HL-60 (cell line): ENCODE data around the gene PRSS8.
A peak's percentile ranks its signal among the peaks of the same experiment; 100 is the strongest.
"Not testable (repeated sequence)": the region's sequence is repeated elsewhere in the genome, so short reads cannot be mapped to it uniquely, and the experiment has no call there.

ENCODE experiments used
- DNase-seq, 2 experiments: peaks; one replicate each; pipeline ENCODE4 v3.0.0-alpha.2; 2010 to 2020; ENCODE audit warnings: low read depth in 1 of 2, low spot score in 1 of 2
- H3K27ac ChIP-seq: fragments of 250-450 bp; sonication (Bioruptor Pico); replicated peaks from 2 replicates; pipeline ENCODE4 v1.5.1; 2020; ENCODE audit warnings: mild to moderate bottlenecking, moderate library complexity
- H3K27me3 ChIP-seq: fragments of 250-450 bp; sonication (Bioruptor Pico); 2 replicates; pipeline ENCODE4 v1.5.1; 2021; ENCODE audit warnings: mild to moderate bottlenecking, moderate library complexity; ENCODE audit not compliant: insufficient read depth, poor library complexity, severe bottlenecking
- H3K4me3 ChIP-seq: replicated peaks from 2 replicates; pipeline ENCODE4 v1.5.1; 2011; ENCODE audit warnings: mild to moderate bottlenecking, control low read depth, low read length; ENCODE audit not compliant: insufficient read depth
- GABPA ChIP-seq: IDR thresholded peaks from 2 replicates; pipeline ENCODE4 v1.6.1; 2012; ENCODE audit warnings: low read depth
- POLR2AphosphoS5 ChIP-seq: IDR thresholded peaks from 2 replicates; pipeline ENCODE4 v1.6.1; 2012; ENCODE audit warnings: low read depth
- SPI1 ChIP-seq: IDR thresholded peaks from 2 replicates; pipeline ENCODE4 v1.6.1; 2012; ENCODE audit warnings: low read depth, mild to moderate bottlenecking, borderline replicate concordance
- TF ChIP-seq, protein P1 (sequence below): IDR thresholded peaks from 2 replicates; pipeline ENCODE4 v1.6.1; 2012; ENCODE audit warnings: low read depth; ENCODE audit not compliant: insufficient replicate concordance
- TF ChIP-seq, protein P2 (sequence below): IDR thresholded peaks from one replicate; pipeline ENCODE4 v1.5.1; 2011; ENCODE audit warnings: low read length, control low read depth, inconsistent platforms; ENCODE audit not compliant: insufficient read depth

Gene PRSS8

GRCh38 chr16:31145398-31145990, 10.0 kb upstream of the PRSS8 start:
- DNase-seq, result peak in 1 of 2 experiments; percentile 30
- Histone ChIP-seq H3K27me3 (no peaks in the 10 kb centered on the region), H3K27ac (no peak overlapping the region), H3K4me3 (peak overlapping the region; percentile 12; the same call in 1 of the 2 replicates)
- TF ChIP-seq GABPA (no peak), POLR2AphosphoS5 (no peak), SPI1 (no peak)
- TF ChIP-seq, protein P1, sequence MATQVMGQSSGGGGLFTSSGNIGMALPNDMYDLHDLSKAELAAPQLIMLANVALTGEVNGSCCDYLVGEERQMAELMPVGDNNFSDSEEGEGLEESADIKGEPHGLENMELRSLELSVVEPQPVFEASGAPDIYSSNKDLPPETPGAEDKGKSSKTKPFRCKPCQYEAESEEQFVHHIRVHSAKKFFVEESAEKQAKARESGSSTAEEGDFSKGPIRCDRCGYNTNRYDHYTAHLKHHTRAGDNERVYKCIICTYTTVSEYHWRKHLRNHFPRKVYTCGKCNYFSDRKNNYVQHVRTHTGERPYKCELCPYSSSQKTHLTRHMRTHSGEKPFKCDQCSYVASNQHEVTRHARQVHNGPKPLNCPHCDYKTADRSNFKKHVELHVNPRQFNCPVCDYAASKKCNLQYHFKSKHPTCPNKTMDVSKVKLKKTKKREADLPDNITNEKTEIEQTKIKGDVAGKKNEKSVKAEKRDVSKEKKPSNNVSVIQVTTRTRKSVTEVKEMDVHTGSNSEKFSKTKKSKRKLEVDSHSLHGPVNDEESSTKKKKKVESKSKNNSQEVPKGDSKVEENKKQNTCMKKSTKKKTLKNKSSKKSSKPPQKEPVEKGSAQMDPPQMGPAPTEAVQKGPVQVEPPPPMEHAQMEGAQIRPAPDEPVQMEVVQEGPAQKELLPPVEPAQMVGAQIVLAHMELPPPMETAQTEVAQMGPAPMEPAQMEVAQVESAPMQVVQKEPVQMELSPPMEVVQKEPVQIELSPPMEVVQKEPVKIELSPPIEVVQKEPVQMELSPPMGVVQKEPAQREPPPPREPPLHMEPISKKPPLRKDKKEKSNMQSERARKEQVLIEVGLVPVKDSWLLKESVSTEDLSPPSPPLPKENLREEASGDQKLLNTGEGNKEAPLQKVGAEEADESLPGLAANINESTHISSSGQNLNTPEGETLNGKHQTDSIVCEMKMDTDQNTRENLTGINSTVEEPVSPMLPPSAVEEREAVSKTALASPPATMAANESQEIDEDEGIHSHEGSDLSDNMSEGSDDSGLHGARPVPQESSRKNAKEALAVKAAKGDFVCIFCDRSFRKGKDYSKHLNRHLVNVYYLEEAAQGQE, result no peak
- TF ChIP-seq, protein P2, sequence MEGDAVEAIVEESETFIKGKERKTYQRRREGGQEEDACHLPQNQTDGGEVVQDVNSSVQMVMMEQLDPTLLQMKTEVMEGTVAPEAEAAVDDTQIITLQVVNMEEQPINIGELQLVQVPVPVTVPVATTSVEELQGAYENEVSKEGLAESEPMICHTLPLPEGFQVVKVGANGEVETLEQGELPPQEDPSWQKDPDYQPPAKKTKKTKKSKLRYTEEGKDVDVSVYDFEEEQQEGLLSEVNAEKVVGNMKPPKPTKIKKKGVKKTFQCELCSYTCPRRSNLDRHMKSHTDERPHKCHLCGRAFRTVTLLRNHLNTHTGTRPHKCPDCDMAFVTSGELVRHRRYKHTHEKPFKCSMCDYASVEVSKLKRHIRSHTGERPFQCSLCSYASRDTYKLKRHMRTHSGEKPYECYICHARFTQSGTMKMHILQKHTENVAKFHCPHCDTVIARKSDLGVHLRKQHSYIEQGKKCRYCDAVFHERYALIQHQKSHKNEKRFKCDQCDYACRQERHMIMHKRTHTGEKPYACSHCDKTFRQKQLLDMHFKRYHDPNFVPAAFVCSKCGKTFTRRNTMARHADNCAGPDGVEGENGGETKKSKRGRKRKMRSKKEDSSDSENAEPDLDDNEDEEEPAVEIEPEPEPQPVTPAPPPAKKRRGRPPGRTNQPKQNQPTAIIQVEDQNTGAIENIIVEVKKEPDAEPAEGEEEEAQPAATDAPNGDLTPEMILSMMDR, result no peak

DNA sequence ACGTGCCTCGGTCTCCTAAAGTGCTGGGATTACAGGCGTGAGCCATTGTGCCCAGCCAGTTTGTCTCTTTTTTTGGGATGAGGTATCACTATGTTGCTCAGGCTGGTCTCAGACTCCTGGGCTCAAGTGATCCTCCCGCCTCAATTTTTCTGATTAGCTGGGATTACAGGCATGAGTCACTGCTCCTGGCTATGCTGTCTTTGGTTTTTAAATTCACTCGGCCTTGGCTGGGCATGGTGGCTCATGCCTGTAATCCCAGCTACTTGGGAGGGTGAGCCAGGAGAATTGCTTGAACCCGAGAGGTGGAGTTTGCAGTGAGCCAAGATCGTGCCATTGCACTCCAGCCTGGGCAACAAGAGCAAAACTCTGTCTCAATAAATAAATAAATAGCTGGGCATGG, 8.9 kb upstream of the PRSS8 start:
- H3K27ac ChIP-seq, H3K4me3 ChIP-seq, H3K27me3 ChIP-seq, DNase-seq: not testable (repeated sequence)

GRCh38 chr16:31143694-31144148, 8.2 kb upstream of the PRSS8 start:
- TF ChIP-seq, protein P1, result no peak
- TF ChIP-seq POLR2AphosphoS5, result no peak
- TF ChIP-seq GABPA, result no peak
- TF ChIP-seq, protein P2, result no peak
- no peak for TF ChIP-seq SPI1
- DNase-seq, result no peak
- Histone ChIP-seq H3K27ac (no peak overlapping the region), H3K4me3 (no peak overlapping the region), H3K27me3 (no peaks in the 10 kb centered on the region)

DNA sequence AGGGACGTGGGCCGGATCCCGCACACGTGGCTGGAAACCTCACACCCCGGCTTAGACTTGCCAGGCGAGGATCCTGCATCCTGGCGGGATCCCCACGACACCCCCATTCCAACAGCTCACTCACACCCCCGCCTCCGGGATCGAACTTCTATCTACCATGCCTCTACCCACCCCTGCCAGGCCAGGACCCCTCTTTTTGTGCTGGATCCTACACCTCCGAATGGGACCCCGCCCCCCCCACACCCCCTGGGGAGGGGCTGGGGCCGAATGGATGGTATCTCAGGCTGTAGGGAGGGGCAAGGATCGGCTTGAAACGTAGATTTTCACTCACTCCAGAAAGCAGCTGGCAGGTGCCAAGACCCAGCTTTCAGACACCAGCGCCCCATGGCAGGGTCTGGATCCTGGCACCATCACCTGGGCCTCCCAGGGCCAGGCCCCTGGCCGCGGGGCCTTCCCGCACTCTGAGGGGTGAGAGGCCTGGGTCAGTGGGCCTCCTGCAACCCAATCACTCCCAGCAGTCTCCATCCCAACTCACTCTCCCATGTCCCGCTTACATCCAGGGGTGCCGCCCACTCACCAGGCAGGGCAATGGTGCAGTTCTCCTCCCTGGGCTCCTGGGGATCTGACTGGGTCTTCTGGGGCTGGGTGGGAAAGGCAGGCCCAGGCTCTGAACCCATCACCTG, 7.6 kb upstream of the PRSS8 start:
- H3K27ac ChIP-seq, result no peak overlapping the region
- TF ChIP-seq GABPA (no peak), POLR2AphosphoS5 (no peak), SPI1 (no peak)
- TF ChIP-seq, protein P1, result no peak
- TF ChIP-seq, protein P2, result no peak
- H3K27me3 ChIP-seq, result no peaks in the 10 kb centered on the region
- DNase-seq, result no peak
- H3K4me3 ChIP-seq, result no peak overlapping the region; the same call in 1 of the 2 replicates
